HS-27A (cell line): Measurements from ENCODE around the gene SLC25A4.
"Not testable (repeated sequence)": the region's sequence is repeated elsewhere in the genome, so short reads cannot be mapped to it uniquely, and the experiment has no call there.

Experiments
- DNase-seq: peaks from one replicate; pipeline ENCODE4 v3.0.0-alpha.2; 2012; ENCODE audit warnings: low read depth, missing footprints

Gene SLC25A4

DNA sequence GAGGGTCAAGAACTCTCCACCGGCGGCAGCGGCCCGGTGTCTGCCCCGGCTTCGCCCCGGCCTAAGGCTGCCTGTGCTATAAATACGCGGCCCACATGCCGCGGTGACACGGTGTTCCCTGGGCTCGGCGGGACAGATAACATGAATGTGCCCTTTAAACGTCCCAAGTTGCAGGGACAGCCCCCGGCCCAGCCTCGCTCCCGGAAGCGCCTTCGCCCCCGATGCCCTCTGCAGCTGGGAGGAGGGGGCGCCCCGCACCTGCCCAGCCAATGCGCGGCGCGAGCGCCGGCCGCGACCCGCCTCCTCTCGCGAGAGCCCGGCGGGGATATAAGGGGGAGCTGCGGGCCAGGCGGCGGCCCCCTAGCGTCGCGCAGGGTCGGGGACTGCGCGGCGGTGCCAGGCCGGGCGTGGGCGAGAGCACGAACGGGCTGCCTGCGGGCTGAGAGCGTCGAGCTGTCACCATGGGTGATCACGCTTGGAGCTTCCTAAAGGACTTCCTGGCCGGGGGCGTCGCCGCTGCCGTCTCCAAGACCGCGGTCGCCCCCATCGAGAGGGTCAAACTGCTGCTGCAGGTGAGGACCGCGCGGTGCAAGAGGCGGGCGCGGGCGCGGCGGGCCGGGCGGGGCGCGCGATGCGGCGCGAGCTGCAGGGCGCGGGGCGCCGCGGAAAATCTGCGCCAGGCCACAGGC lies at the start of gene SLC25A4:
SLC25A4 (plus strand) TSS at position 355 of the 689 bp plus-strand sequence; CDS start at position 462, 107 bp downstream.
- no peak for DNase-seq

DNA sequence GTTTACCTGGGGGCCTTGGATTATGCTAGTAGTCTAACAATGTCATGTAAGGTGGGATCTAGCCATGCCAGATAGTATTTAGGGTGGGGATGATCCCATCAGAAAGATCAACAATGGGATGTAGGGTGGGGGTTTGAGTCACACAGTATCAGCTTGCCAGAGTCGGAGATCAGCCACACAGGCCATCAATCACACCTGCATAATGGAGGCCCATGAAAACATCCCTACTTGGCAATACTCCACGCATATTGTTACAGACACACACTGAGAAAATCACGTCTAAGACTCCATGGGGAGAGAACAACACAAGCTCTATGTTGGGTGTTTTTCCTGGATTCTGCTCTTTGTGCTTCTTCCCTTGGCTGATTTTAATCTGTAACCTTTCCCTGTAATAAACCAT lies 49.5 kb upstream of the SLC25A4 start:
- DNase-seq = no peak

DNA sequence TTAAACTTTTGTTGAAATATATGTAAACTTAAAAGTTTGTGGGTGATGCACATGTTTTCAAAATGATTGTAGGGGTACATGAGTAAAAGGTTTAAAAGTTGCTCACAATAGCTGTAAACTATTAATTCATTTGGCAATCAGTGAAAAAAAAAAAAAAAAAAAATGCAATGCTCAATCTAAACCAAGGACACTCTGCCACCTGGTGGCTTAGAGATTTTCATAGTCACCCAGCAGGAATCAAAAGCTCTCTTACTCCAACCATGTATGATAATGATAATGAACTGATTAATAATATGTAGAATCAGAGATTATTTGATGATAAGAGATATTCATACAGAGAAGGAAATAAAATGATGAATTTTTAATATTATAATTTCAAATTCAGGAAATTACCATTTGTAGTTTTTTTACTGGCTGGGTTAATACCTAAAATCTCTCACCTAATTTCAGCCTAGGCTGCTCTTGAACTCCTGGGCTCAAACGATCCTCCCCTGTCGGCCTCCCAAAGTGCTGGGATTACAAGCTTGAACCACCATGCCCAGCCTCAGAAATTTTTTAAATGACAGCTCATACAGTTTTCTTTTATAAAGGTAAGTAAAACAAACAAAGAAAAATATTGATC lies 46.9 kb upstream of the SLC25A4 start:
- no peak for DNase-seq

DNA sequence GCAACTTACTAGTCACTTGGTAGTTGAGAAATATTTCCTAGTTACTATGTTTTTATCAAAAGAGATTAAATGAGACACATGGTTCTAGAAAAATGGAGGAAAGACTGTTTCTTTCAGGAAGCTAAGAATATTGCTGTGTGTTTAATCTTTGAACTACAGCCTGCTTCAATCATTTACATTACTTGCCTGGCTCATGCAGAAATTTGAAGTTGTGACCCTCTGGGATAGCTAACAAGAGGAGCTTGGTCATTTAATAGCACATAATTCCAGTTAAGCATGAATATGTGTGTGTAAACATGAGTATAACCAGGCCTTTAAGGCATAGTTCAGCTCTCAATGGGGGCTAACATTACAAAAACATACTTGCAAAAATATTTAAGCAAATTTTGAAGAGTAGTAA lies 44.6 kb upstream of the SLC25A4 start:
- no peak for DNase-seq

DNA sequence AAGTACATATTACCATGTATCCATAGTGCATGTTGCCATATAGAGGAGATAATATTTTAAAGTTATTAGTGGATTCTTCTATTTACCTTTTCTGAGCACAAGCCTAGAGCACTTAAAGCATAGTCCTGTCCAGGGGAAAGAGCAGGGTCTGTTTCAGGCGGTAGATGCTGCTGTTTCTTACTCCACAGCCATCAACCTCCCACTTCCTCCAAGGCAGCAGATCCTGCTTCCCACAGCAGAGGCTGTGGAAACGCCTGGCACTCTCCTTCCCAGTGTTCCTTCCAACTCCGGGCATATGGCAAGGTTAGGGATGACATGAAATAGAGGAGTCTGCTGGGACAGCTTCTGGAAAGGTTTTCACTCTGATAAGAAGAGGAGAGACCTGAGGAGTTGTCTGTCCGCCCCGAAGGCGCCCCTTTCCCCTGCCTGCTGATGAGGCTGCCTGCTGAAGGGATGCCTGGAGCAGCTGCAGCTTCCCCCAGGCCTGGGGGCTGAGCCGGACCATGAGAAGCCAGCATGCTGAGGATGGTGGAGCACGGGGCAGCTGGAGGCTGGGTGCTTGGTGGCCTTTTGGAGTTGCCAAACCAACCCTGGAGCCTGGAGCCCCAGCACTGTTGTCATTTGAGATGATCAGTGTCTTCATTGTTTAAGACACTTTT lies 43.9 kb upstream of the SLC25A4 start:
- DNase-seq = no peak

DNA sequence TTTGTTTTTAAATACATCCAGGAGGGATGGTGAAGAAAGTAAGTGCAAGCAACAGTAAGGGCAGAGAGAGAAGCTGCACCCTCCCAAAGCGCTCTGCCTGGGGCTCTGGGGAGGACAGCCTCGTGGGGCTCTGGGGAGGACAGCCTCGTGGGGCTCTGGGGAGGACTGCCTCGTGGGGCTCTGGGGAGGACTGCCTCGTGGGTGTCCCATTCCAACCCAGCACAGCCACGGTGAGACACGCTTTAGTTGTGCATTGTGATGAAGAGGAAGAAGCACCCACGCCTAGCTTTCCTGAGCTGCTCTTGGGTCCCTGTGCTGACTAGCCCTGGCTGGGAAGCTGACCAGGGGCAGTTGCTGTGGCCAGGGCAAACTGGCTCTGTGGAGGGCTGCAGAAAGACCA lies 43.1 kb upstream of the SLC25A4 start:
- no peak for DNase-seq

DNA sequence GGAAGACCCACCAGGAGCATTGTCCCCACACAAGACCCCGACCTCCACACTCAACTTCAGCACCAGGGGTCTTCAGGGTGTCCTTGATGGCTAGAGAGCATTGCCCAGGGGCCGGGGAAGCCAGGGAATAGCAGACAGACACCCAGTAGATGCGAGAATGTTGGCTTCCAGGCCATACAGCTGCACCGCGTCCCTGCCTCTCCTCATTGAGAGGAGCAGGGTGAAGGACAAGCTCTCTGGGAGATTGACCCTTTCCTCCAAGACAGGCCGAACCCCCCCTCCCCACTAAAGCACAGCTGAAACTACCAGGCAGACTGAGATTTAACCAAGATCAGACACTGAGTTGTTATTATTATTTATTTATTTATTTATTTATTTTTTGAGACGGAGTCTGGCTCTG lies 42.6 kb upstream of the SLC25A4 start:
- no peak for DNase-seq

DNA sequence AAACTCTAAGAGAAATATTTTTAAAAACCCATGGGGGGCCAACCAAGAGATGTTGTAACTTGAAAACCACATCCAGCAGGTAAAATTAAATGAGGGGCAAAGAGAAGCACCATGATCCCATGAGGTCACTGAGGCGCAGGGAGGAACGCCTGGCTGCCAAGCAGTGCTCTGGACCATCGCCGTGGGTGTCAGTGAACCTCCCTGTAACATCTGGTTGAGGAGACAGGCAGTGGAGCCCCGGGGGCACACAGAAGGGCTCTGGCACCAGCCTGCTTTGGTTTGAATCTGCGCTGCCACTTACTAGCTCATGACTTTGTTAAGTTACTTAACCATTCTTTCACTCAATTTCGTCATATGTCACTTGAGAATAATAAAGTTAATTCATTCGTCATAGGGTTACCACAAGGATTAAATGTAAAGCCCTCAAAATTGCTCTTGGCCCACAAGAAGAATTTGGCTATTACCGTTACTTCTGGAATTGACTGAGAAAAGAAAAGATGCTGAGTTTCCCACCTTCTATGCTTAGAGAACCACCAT lies 41.6 kb upstream of the SLC25A4 start:
- DNase-seq = no peak

DNA sequence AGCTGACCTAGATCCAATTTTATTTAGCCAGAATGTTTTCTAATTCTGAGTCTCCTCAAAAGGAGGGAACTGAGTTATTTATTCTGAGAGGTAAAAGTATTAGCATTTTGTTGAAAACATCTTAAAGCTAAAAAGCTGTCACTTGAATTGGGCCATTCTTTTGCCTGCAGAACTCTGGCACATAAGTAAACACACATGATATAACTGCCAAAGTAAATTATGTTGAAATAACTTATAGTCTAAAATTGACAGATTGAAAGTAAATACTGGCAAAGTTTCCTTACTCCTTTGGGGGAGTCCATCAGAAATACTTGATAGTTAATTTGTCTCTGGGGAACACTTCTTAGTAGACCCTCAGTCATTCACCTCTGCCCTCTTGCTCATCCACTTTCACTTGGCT lies 38.3 kb upstream of the SLC25A4 start:
- DNase-seq = no peak

DNA sequence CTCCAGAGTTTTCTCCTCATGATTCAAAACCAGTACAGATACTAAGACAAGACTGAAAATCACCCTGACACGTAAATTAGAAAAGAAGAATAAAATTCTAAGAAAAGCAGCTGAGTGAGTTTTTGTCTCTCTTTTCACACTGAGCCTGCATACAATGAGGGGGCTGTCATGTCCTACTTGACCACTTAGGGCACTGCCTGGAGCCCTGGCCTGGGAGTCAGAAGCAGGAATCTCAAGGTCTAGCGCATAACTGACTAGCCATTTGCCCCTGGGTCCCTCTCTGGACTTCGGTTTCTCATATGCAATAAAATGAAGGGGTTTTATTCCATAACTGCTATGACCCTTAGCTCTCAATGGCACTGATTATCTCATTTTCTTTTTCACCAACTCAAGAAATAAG lies 36.7 kb upstream of the SLC25A4 start:
- DNase-seq = no peak

DNA sequence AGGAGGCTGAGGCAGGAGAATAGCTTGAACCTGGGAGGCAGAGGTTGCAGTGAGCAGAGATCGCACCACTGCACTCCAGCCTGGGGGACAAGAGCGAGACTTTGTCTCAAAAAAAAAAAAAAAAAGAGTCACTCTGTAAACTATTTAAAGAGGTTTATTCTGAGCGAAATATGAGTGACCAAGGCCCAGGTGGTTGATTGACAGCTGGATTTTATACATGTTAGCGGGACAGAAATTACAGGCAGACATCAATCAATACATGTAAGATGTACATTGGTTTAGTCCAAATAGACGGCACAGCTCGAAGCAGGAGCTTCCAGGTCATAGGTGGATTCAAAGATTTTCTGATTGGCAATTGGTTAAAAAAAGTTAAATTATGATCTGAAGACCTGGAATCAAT lies 35.5 kb upstream of the SLC25A4 start:
- not testable (repeated sequence) for DNase-seq

DNA sequence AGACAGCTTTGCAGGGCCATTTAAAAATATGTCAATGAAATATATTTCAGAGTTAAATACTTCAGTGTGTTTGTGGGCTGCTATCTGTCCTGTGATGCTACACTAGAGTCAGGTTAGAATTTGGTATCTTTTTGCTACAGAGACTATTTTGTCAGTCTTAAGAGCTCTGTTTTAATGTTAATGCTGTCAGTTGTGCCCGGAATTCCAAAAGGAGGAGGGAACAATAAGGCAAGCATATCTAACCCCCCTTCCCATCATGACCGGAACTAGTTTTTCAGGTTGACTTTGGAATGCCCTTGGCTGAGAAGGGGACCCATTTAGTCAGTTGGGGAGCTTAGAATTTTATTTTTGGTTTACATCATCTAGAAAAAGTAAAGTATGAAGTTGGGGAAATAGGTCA lies 34.9 kb upstream of the SLC25A4 start:
- DNase-seq = no peak

DNA sequence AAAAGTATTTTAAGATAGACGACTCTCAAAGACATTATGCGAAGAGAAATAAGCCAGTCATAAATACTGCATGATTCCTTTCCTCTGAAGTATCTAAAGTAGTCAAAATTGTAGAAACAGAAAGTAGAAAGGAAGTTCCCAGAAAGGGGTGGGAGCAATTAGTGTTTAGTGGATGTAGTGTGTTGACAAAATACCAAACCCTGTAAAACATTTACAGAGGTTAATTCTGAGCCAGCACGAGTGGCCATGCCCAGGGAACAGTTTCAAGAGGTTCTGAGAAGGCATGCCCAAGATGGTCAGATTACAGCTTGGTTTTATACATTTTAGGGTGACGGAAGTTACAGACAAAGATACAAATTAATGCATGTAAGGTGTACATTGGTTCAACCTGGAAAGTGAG lies 34.4 kb upstream of the SLC25A4 start:
- no peak for DNase-seq

DNA sequence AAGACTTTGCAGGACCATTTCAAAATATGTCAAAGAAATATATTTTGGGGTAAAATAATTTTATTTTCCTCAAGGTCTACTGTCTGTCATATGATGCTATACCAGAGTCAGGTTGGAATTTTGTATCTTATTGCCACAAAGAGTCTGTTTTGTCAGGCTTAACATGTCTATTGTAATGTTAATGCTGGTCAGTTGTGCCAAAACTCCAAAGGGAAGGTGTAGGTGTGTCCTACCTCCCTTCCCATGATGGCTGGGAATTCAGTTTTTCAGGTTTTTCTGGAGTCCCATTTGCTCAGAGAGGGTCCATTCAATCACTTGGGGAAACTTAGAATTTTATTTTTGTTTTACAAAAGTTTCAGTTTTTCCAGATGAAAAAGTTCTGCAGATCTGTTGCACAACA lies 33.3 kb upstream of the SLC25A4 start:
- no peak for DNase-seq

DNA sequence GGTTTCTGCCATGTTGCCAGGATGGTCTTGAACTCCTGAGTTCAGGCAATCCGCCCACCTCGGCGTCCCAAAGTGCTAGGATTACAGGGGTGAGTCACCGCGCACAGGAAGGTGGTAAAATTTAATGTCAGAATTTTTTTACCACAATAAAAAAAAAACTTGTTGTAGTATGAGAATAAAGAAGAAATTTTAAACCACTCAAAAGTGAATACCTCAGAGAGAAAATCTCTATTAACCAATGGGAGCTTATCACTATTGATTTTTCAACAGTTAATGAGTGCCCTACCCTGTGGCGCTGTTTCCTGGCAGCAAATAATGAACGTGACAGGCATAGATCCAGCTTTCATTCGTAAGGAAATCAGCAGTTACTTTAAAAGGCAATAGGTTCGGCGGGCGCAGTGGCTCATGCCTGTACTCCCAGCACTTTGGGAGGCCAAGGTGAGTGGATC lies 32.7 kb upstream of the SLC25A4 start:
- DNase-seq = no peak

DNA sequence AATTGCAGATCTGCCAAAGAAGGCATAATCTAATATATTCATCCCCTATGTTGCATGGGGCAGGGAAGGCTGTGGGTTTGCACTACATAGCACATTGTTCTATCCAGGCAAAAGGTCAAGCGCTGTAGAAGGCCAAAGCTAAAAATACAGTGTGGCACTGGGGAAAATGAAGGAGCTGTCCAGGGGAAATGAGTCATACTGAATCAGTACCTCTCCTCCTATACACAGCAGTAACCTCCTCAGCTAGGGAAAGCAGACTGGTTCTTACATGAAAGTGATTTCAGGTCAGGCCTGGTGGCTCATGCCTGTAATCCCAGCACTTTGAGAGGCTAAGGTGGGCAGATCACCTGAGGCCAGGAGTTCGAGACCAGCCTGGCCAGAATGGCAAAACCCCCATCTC lies 31.0 kb upstream of the SLC25A4 start:
- DNase-seq = peak; percentile 29

DNA sequence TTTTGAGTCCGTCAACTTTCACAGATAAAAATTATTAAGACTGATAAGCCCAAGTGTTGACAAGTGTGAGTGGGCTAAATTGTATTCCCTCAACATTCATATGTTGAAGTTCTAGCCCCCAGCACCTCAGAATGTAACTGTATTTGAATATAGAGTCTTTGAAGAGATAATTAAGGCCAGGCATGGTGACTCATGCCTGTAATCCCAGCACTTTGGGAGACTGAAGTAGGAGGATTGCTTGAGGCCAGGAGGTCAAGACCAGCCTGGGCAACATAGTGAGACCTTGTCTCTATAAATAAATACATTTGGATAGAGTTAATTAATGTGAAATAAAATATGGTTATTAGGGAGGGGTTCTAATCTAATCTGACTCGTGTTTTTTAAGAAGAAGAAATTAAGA lies 29.7 kb upstream of the SLC25A4 start:
- no peak for DNase-seq

DNA sequence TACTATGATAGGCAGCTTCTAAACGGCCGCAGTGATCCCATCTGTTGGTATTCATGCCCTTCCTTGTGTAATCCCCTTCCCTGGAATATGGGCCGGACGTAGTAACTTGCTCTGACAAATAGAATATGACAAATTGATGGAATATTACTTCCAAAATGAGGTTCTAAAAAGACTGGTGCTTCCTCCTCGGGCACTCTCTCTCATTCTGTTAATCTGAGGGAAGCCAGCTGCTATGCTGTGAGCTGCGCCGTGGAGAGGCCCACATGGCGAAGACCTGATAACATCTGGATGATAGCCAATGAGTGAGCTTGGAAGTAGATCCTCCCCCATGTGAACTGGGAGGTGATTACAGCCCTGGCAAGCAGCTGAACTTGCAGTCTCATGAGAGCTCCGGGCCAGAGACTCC lies 27.2 kb upstream of the SLC25A4 start:
- DNase-seq = no peak

DNA sequence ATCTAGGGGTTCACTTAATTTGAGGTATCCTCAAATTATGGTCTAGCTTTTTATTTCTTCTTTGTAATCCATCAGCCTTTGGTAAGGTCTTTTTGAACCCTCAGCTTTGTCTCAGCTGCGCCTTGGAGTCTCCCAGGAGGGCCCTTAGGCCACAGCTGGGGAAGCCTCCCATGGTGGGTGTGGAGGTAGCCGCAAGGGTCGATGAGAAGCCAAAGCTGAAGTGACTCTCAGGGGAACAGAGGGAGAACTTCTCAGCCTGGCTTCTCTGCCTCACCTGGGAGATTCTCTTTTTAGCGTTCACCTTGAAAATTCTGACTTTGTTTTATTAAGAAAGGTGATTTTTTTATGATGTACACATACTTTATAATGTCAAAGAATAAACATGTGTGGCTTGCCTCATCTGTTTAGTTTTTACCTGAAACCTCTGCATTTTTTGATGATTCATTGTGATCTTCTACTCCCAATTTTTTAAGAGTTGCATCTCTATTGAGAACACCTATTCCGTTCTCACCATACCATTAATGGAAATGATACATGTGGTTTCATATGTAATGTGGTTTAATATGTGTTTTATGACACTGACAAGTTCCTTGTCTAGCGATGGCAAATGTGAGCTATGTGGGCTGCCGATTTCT lies 25.6 kb upstream of the SLC25A4 start:
- DNase-seq = no peak

DNA sequence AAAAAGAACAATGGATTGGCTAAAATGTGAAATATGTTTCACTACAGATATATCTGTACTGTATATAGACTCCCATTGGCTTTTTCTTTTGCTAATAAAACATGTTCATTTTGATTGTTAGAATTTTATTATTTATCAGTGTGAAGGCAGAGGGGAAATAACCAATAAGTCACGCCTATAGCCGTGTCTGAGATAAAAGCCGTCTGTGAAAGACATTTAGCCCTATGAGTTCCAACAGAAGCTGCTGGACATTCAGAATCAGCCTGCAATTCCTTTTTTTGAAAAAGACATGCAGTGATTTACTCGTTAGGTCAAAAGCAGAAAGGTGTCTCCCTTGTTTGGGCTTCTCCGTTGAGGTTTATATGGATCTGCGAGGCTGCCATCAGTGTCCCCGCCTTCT lies 24.2 kb upstream of the SLC25A4 start:
- DNase-seq = no peak

DNA sequence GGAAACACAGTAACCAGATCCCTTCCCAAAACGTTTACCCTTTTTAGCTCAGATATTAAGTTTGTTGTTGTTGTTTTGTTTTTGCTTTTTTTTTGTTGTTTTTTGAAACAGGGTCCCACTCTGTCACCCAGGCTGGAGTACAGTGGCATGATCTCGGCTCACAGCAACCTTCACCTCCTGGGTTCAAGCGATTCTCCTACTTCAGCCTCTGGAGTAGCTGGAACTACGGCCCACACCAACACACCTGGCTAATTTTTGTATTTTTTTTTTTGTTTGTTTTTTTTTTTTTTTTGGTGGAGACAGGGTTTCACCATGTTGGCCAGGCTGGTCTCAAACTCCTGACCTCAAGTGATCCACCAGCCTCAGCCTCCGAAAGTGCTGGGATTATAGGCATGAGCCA lies 23.6 kb upstream of the SLC25A4 start:
- not testable (repeated sequence) for DNase-seq

DNA sequence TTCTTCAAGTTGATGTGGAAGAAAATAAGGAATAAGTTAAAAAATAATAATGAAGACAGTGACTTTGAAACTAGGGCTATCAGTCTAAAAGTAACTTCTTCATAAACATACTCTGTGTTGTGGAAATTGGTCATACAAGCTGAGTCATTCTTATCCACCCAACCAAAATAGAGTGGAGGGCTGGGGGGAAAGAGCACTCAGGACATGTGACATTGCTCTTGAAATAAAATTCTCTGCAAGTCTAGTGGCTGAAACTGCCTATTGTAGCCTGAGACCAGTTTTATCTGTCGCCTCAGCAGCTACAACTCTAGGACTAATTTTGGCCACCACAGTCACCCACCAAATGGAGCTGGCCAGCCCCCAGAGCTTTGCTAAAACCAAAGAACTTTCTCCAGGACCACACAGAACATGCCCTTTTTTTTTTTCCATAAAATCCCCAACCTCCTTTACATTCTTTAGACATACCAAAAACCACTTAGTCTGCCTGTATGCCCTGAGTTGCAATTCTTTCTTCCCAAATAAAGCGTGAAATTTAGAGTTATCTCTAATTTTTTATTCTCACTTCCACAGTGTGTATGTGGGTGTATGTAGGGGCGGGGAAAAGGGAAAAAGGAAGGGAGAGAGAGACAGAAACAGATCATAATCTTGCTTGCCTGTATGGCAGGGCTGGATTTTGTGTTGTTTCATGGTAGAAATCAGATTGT lies 23.0 kb upstream of the SLC25A4 start:
- DNase-seq = no peak
